Heart left ventricle (tissue), 16 donors: ENCODE measurements around the gene KLHDC9. TPM values are rescaled to one million over a fixed set of nuclear protein-coding genes. Genes with fewer than 3 reads are reported as not detected.
A peak's percentile ranks its signal among the peaks of the same experiment; 100 is the strongest.

ENCODE experiments used
- ATAC-seq, 4 donors: fragments of 200-7000 bp; cut with Tn5 transposase; one replicate each; pipeline ENCODE4 v1.9.1; 2020 to 2022; ENCODE audit warnings: moderate library complexity in 4 of 4, mild to moderate bottlenecking in 3 of 4, moderate number of reproducible peaks in 1 of 4
- DNase-seq, 5 donors: peaks; one replicate each; pipeline ENCODE4 v3.0.0-alpha.2; 2020
- H3K27ac ChIP-seq, 12 donors: fragments of 200-600 bp; sonication (generic) in 4 of 12; one replicate each; pipeline versions ENCODE4 v1.5.0 to v1.8.0; 2016 to 2022; ENCODE audit warnings: mild to moderate bottlenecking in 2 of 12
- H3K27me3 ChIP-seq, 9 donors: fragments of 200-600 bp; sonication (generic) in 2 of 9; one replicate each; pipeline versions ENCODE4 v1.5.1 to v1.8.0; 2016 to 2022; ENCODE audit warnings: mild to moderate bottlenecking in 3 of 9
- H3K36me3 ChIP-seq, 9 donors: fragments of 200-600 bp; sonication (generic) in 2 of 9; one replicate each; pipeline versions ENCODE4 v1.5.0 to v1.8.0; 2018 to 2022; ENCODE audit warnings: mild to moderate bottlenecking in 2 of 9
- H3K4me1 ChIP-seq, 12 donors: fragments of 200-600 bp; sonication (generic) in 4 of 12; one replicate each; pipeline versions ENCODE4 v1.5.0 to v1.8.0; 2016 to 2022; ENCODE audit warnings: mild to moderate bottlenecking in 3 of 12
- H3K4me3 ChIP-seq, 12 donors: fragments of 200-600 bp; sonication (generic) in 4 of 12; one replicate each; pipeline versions ENCODE4 v1.5.0 to v1.8.0; 2017 to 2022; ENCODE audit warnings: mild to moderate bottlenecking in 9 of 12, moderate library complexity in 4 of 12
- H3K9me3 ChIP-seq, 12 donors: fragments of 200-600 bp; sonication (generic) in 4 of 12; one replicate each; pipeline versions ENCODE4 v1.5.0 to v1.8.0; 2016 to 2022; ENCODE audit warnings: mild to moderate bottlenecking in 1 of 12
- POLR2A ChIP-seq, 2 donors: fragments of 450-650 bp; IDR thresholded peaks; one replicate each; pipeline ENCODE4 v1.6.1; 2017; ENCODE audit warnings: antibody characterized with exemption in 2 of 2, mild to moderate bottlenecking in 2 of 2, moderate library complexity in 2 of 2
- WGBS, 4 donors: extraction: QIAGEN DNeasy Blood & Tissue Kit in 2 of 4; methylation state at CpG; one replicate each; pipeline versions ENCODE4 v1.1.5 to v1.1.7; 2013 to 2018; 5-methylcytosine and 5-hydroxymethylcytosine counted together
- intact Hi-C, 10 donors: fragments of 100-400 bp; cut with DNase I; formaldehyde crosslinking; loops; one replicate each; pipeline versions ENCODE4 v1.11.1 to v1.14.2; 2022
- polyA plus RNA-seq, 2 donors: library from polyadenylated mRNA; stranded (reverse); fragments of 200-250 nt; gene quantifications; one replicate each; pipeline ENCODE4 v1.2.3, GENCODE V29; 2013
- total RNA-seq, 9 donors: library from RNA; depleted of rRNA in 2 of 9; stranded (reverse); fragments of >200 nt in 2 of 9; fragmentation: NEBNext Ultra II Directional in 3 of 9; extraction: Animal tissue kit (Norgen Biotek cat#: 25700) in 3 of 9; gene quantifications; one replicate each; pipeline versions ENCODE4 v1.1.0 to v1.2.4, GENCODE V29; 2016 to 2023
- TF ChIP-seq, protein P1 (sequence below), 12 donors: fragments of 200-600 bp; sonication (generic) in 4 of 12; IDR thresholded peaks; one replicate each; pipeline versions ENCODE4 v1.5.0 to v1.8.0; 2018 to 2022; ENCODE audit warnings: antibody characterized with exemption in 12 of 12, mild to moderate bottlenecking in 5 of 12
- donor health status: ischemic (EF 13 %, LVEDD 7.1; RV severe dilation, severe dysfunction).
- donor health status: healthy with polysubstance abuse.
- donor health status: DM: no; HTN: yes; CAD: no.
- donor health status: DM: no; HTN: no; CAD: no.
- donor health status: ischemic (EF 25% LVEDD 6.9; RV normal size, moderate dysfunction).
- donor health status: ischemic (EF 25% LVEDD 5.7; RV mildly dilated, moderate dysfunction).
- donor health status: healthy.
- donor health status: DM: yes; HTN: yes; CAD: no.
- donor health status: ischemic (EF 35%, LVEDD 5.7; RV mildly dilated, moderate dysfunction).
- donor health status: nonischemic (EF 11% LVEDD 7.7; RV severe dilation, severe dysfunction).
- donor health status: DM: yes; HTN: yes; CAD: no.
- donor health status: PGD.
- donor health status: ischemic (EF 29% LVEDD 5.4; RV normal size, mild dysfunction).
- donor health status: nonischemic (EF 23%, LVEDD 6.1; RV moderate dilation, normal function).

The KLHDC9 gene
- total and polyA plus RNA-seq, 11 donors = 0.43 to 13.3 (median 4.8) TPM

DNA sequence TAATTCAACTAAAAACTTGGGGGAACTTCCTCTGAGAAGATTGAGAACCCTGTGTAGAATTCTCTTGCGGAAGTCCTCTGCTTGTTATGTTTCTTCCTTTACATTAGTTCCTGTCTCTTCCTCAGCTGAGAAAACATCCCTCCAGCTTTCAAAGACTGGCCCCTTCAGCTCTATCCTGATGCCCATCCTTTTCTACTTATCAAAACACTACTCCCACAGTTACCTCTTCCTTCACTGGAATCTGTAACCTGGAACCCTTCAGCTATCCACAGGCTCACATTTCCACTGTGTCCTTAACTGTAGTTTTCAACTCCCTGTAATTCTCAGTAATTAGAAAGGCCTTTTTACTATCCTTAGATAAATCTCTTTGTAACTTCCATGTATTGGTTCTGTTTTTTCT is 40.3 kb downstream of the KLHDC9 start:
- H3K4me3 ChIP-seq = no peak overlapping the region
- no peaks in the 10 kb centered on the region for H3K36me3 ChIP-seq
- intact Hi-C loops = loop anchor here in 7 of 10 donors (5.0 to 10.0 kb wide), 3 partner anchors 94 to 144 kb away; partner anchors contain the start of gene USF1 (in 3 of the 7)
- ATAC-seq (no peak), DNase-seq (no peak)
- no peaks in the 10 kb centered on the region for H3K9me3 ChIP-seq
- TF ChIP-seq, protein P1, sequence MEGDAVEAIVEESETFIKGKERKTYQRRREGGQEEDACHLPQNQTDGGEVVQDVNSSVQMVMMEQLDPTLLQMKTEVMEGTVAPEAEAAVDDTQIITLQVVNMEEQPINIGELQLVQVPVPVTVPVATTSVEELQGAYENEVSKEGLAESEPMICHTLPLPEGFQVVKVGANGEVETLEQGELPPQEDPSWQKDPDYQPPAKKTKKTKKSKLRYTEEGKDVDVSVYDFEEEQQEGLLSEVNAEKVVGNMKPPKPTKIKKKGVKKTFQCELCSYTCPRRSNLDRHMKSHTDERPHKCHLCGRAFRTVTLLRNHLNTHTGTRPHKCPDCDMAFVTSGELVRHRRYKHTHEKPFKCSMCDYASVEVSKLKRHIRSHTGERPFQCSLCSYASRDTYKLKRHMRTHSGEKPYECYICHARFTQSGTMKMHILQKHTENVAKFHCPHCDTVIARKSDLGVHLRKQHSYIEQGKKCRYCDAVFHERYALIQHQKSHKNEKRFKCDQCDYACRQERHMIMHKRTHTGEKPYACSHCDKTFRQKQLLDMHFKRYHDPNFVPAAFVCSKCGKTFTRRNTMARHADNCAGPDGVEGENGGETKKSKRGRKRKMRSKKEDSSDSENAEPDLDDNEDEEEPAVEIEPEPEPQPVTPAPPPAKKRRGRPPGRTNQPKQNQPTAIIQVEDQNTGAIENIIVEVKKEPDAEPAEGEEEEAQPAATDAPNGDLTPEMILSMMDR (IDR thresholded peaks at IDR 0.05) = no peak
- no peak for TF ChIP-seq POLR2A (IDR thresholded peaks at IDR 0.05)
- H3K4me1 ChIP-seq = peaks cover 5 to 47% (median 11%) of the 10 kb centered on the region in 12 donors
- WGBS, 4 donors = 69 to 88% (median 70%) methylated on average over 1 of the region's 1 CpG
- H3K27me3 ChIP-seq = no peaks in the 10 kb centered on the region
- peak overlapping the region in 5 of 12 donors; percentile 12 to 51 (median 30) for H3K27ac ChIP-seq

DNA sequence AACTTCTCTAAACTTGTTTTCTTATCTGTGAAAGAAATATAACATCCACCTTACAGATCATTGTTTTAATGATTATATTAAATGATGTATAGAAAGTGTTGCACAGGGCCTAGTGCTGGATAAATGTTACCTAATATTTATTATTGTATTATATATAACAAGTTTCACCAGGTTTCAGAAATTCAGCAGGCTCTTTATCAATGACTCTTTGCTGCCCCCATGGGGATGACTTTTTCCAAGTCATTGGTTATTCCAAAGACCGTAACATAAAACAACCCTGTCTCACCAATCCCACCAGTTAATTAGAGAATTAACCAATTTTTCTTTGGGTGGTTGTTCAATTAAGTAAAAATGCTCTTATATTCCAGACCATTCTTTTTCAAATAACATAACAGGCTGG is 41.6 kb downstream of the KLHDC9 start:
- ATAC-seq = peak in 1 of 4 donors; percentile 49

DNA sequence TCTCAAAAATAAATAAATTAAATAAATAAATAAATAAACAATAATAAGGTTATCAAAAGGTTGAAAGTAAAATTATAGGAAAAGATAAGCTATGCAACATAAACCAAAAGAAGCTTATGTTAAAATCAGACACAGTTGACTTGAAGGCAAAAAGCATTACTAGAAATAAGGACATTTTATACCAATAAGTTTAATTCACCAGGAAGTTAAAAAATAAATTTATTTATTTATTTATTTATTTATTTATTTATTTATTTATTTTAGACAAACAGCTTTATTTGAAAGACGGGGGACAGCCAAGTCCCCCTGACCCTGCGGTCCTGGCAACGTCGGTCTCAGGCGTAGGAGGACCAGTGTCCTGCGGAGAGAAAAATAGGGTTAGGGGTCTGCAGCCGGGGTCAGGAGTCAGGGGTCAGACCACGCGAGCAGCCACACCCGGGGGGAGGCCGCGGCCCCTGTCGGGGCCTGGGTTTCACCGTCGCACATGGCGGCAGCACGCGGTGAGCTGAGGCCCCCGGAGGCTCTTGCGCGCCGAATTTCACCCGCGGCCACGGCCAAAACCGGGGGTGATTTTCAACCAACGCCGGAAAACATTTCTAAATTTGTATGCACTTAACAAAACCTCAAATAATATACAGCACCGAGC is 42.7 kb downstream of the KLHDC9 start:
- ATAC-seq (no peak), DNase-seq (no peak)
- no peak for TF ChIP-seq POLR2A (IDR thresholded peaks at IDR 0.05)
- TF ChIP-seq, protein P1 (IDR thresholded peaks at IDR 0.05) = no peak
- intact Hi-C loops = loop anchor here in 1 of 10 donors (10.0 kb wide), 1 partner anchor 466 kb away; no protein-coding TSS in a partner anchor
- Histone ChIP-seq H3K27ac (no peak overlapping the region), H3K27me3 (no peaks in the 10 kb centered on the region), H3K36me3 (no peaks in the 10 kb centered on the region), H3K4me3 (no peak overlapping the region), H3K9me3 (no peaks in the 10 kb centered on the region), H3K4me1 (peaks cover 0 to 31% (median 0%) of the 10 kb centered on the region in 12 donors)
- WGBS, 4 donors = 94 to 96% (median 95%) methylated on average over 29 of the region's 29 CpGs

More for the DNA sequence above, 41.6 kb downstream of the KLHDC9 start:
- intact Hi-C loops = loop anchor here in 7 of 10 donors (5.0 to 10.0 kb wide), 4 partner anchors 95 to 465 kb away; partner anchors contain the start of gene USF1 (in 3 of the 7)
- Histone ChIP-seq H3K4me3 (no peak overlapping the region), H3K27me3 (no peaks in the 10 kb centered on the region), H3K9me3 (no peaks in the 10 kb centered on the region), H3K36me3 (no peaks in the 10 kb centered on the region), H3K27ac (no peak overlapping the region), H3K4me1 (peaks cover 0 to 33% (median 0%) of the 10 kb centered on the region in 12 donors)
- WGBS, 4 donors = 37 to 50% (median 43%) methylated on average over 1 of the region's 1 CpG
- DNase-seq = peak in 1 of 5 donors; percentile 39
- TF ChIP-seq, protein P1 (IDR thresholded peaks at IDR 0.05) = peak in 11 of 12 donors; percentile 20 to 65 (median 52)
- TF ChIP-seq POLR2A (IDR thresholded peaks at IDR 0.05) = no peak

GRCh38 chr1:161145832-161146231 is 47.7 kb downstream of the KLHDC9 start:
- H3K4me3 ChIP-seq = no peak overlapping the region
- DNase-seq (no peak), ATAC-seq (no peak)
- H3K9me3 ChIP-seq = no peaks in the 10 kb centered on the region
- intact Hi-C loops = loop anchor here in 1 of 10 donors (10.0 kb wide), 1 partner anchor 471 kb away; no protein-coding TSS in a partner anchor
- no peaks in the 10 kb centered on the region for H3K36me3 ChIP-seq
- no peaks in the 10 kb centered on the region for H3K4me1 ChIP-seq
- no peak overlapping the region for H3K27ac ChIP-seq
- TF ChIP-seq POLR2A (IDR thresholded peaks at IDR 0.05) = no peak
- TF ChIP-seq, protein P1 (IDR thresholded peaks at IDR 0.05) = no peak
- H3K27me3 ChIP-seq = no peaks in the 10 kb centered on the region
- 75 to 83% (median 80%) methylated on average over 3 of the region's 3 CpGs for WGBS, 4 donors
